HEK293T (cell line): ENCODE data around the gene SLITRK3.

Source experiments
- CTCF ChIA-PET: fragments of 350-600 bp; formaldehyde crosslinking; extraction: SDS; loops from one replicate; lab custom pipeline; 2021; ENCODE audit warnings: antibody characterized with exemption, inconsistent platforms; lab: Yijun Ruan, JAX
- POLR2A ChIA-PET: fragments of 350-600 bp; formaldehyde crosslinking; extraction: SDS; loops from one replicate; lab custom pipeline; 2020; ENCODE audit warnings: antibody characterized with exemption, inconsistent platforms; lab: Yijun Ruan, JAX
- DNase-seq: peaks from one replicate; pipeline ENCODE4 v3.0.0; 2012; ENCODE audit warnings: mixed read lengths; ENCODE audit errors: extremely low spot score
- ARNT ChIP-seq: fragments of 450-650 bp; IDR thresholded peaks from 2 replicates; pipeline ENCODE4 v1.6.1; 2017; ENCODE audit warnings: mild to moderate bottlenecking
- BHLHE40 ChIP-seq: fragments of 450-650 bp; IDR thresholded peaks from 2 replicates; pipeline ENCODE4 v1.6.1; 2016; ENCODE audit warnings: mild to moderate bottlenecking, moderate library complexity, borderline replicate concordance
- CTBP1 ChIP-seq: fragments of 450-650 bp; IDR thresholded peaks from 2 replicates; pipeline ENCODE4 v1.6.1; 2016; ENCODE audit warnings: borderline replicate concordance
- ELF4 ChIP-seq: fragments of 450-650 bp; IDR thresholded peaks from 2 replicates; pipeline ENCODE4 v1.6.1; 2017; ENCODE audit warnings: antibody characterized with exemption
- FOXA1 ChIP-seq: fragments of 450-650 bp; IDR thresholded peaks from 2 replicates; pipeline ENCODE4 v1.6.1; 2016; ENCODE audit warnings: mild to moderate bottlenecking
- FOXK2 ChIP-seq: fragments of 450-650 bp; IDR thresholded peaks from 2 replicates; pipeline ENCODE4 v1.6.1; 2016; ENCODE audit warnings: mild to moderate bottlenecking
- FOXM1 ChIP-seq: fragments of 450-650 bp; IDR thresholded peaks from 2 replicates; pipeline ENCODE4 v1.6.1; 2017; ENCODE audit warnings: mild to moderate bottlenecking, borderline replicate concordance
- HDGF ChIP-seq: fragments of 450-650 bp; IDR thresholded peaks from 2 replicates; pipeline ENCODE4 v1.6.1; 2017; ENCODE audit warnings: antibody characterized with exemption, borderline replicate concordance
- L3MBTL2 ChIP-seq: fragments of 450-650 bp; conservative IDR thresholded peaks from 2 replicates; pipeline ENCODE4 v1.6.1; 2016; ENCODE audit warnings: mild to moderate bottlenecking
- LEF1 ChIP-seq: fragments of 450-650 bp; IDR thresholded peaks from 2 replicates; pipeline ENCODE4 v1.6.1; 2017; ENCODE audit warnings: mild to moderate bottlenecking, borderline replicate concordance
- NFRKB ChIP-seq: fragments of 450-650 bp; IDR thresholded peaks from 2 replicates; pipeline ENCODE4 v1.6.1; 2016; ENCODE audit warnings: mild to moderate bottlenecking, moderate library complexity
- SP1 ChIP-seq: fragments of 450-650 bp; IDR thresholded peaks from 2 replicates; pipeline ENCODE4 v1.6.1; 2017
- SUZ12 ChIP-seq: fragments of 450-650 bp; IDR thresholded peaks from 2 replicates; pipeline ENCODE4 v1.6.1; 2016; ENCODE audit warnings: mild to moderate bottlenecking
- TARDBP ChIP-seq: fragments of 450-650 bp; IDR thresholded peaks from 2 replicates; pipeline ENCODE4 v1.6.1; 2016
- ZNF384 ChIP-seq: fragments of 450-650 bp; IDR thresholded peaks from 2 replicates; pipeline ENCODE4 v1.6.1; 2016
- TF ChIP-seq, protein P1 (sequence below): fragments of 450-650 bp; IDR thresholded peaks from 2 replicates; pipeline ENCODE4 v1.6.1; 2016

SLITRK3 gene

DNA sequence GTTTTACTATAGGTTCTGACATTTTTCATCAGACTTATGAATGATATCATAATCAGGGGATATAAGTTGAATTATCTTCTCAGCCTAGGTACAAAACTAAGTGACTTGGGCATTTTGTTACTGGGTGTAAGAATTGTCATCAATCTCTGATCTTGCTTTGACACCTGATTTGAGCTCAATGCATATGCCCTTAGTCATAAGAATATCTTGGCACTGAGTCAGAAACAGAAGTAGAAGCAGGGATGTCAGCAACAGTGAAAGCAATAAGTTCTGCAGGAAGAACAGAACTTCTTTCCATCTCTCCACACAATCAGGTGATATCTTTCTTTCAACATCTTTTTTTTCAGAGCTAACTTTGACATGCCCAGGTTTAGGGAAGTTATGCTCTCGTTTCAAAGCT, 14.6 kb downstream of the SLITRK3 start:
- TF ChIP-seq FOXK2 (no peak), SP1 (no peak), ELF4 (no peak), FOXA1 (no peak), FOXM1 (no peak), SUZ12 (no peak), LEF1 (no peak), TARDBP (no peak), BHLHE40 (no peak), ARNT (no peak), ZNF384 (no peak)
- TF ChIP-seq, protein P1, sequence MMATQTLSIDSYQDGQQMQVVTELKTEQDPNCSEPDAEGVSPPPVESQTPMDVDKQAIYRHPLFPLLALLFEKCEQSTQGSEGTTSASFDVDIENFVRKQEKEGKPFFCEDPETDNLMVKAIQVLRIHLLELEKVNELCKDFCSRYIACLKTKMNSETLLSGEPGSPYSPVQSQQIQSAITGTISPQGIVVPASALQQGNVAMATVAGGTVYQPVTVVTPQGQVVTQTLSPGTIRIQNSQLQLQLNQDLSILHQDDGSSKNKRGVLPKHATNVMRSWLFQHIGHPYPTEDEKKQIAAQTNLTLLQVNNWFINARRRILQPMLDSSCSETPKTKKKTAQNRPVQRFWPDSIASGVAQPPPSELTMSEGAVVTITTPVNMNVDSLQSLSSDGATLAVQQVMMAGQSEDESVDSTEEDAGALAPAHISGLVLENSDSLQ: no peak
- ChIA-PET CTCF (no interaction called here), POLR2A (no interaction called here)
- DNase-seq: no peak

DNA sequence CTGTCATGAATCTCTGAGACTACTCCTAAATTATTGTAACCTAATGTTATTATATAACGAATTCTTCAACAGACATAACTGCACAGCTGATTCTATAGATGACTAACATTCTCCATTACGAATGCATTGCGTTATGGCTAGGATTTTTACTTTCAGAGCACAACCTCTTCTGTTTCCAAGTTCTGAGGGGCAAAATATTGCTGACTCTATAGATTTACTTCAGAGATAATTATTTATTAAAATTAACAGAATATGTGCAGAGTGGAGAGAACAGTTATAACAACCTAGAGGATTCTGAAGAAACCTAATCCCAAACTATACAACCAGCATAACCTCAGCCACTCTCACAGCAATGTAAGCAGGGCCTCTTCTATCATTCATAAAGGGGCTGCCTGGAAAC, 25.9 kb downstream of the SLITRK3 start:
- ChIA-PET POLR2A (no interaction called here), CTCF (no interaction called here)
- DNase-seq: no peak
- no peak for TF ChIP-seq SP1
- TF ChIP-seq ELF4: no peak
- TF ChIP-seq FOXM1: no peak
- no peak for TF ChIP-seq ARNT
- no peak for TF ChIP-seq LEF1
- no peak for TF ChIP-seq FOXA1
- TF ChIP-seq, protein P1: no peak
- no peak for TF ChIP-seq SUZ12
- TF ChIP-seq FOXK2: no peak
- TF ChIP-seq NFRKB: no peak

DNA sequence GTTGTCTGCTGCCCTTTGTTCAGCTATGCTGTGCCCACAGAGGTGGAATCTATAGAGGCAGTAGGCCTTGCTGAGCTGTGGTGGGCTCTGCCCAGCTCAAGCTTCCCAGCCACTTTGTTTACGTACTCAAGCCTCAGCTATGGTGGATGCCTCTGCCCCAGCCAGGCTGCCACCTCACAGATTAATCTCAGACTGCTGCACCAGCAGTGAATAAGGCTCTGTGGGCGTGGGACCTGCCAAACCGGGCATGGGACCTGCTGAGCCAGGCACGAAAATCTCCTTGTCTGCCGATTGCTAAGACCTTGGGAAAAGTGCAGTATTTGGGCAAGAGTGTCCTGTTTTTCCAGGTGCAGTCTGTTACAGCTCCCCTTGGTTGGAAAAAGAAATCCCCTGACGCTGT, 26.8 kb downstream of the SLITRK3 start:
- CTCF ChIA-PET: no interaction called here
- no peak for DNase-seq
- no peak for TF ChIP-seq SUZ12
- TF ChIP-seq HDGF: no peak
- TF ChIP-seq TARDBP: no peak
- no peak for TF ChIP-seq SP1
- no peak for TF ChIP-seq L3MBTL2
- TF ChIP-seq FOXA1: no peak
- no peak for TF ChIP-seq LEF1
- TF ChIP-seq ZNF384: no peak
- POLR2A ChIA-PET: no interaction called here

DNA sequence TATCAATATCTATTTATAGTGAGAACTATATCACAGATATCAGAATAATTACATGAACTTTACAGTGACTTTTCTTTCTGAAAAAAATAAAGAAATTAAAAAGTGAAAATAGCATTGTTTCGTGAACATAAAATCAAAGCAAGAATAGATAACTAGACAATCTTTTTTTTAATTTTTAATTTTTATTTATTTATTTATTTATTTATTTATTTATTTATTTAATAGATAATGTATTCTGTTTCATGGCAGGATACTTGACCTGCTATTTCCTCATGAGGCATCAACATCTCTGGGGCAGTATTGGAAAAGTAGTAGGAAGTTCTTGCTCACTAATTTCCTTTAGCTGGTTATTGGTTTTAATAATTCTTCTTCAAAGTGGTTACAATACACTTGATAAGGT, 33.3 kb downstream of the SLITRK3 start:
- CTCF ChIA-PET: no interaction called here
- TF ChIP-seq SP1 (no peak), L3MBTL2 (no peak), ELF4 (no peak)
- no peak for DNase-seq
- POLR2A ChIA-PET: no interaction called here

DNA sequence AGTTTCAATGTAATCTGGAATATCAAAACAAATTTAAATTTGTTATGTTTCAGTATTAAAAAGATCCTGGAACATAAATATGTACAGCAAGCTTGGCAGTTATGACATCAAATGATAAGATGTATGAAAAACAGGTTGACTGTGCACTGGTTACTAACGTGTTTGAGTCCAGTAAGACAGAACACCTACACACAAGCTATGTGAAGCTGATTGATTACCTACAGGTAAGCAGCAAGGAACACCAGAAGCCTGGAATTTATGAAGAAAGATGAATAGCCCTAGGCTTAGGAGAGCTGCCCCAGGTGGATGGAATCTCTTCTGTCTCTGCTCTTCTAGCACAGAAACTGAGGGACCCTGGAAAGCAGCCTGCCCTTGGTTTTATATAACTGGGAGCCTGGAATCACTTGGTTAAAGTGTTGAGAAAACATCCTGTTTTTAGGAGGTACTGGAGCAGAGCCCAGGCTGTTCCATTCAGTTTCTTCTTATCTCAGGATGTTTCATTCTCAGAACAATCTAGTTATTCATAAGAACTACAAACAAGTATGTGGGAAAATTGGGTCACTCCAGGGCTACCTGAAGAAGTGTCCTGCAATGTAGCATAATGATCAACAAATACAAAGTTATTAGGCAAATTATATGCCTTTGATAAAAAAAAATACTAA, 36.3 kb downstream of the SLITRK3 start:
- no peak for DNase-seq
- CTCF ChIA-PET: no interaction called here
- TF ChIP-seq HDGF (no peak), FOXK2 (no peak), TARDBP (no peak), CTBP1 (no peak), BHLHE40 (no peak), NFRKB (no peak)
- TF ChIP-seq, protein P1: no peak
- POLR2A ChIA-PET: no interaction called here

DNA sequence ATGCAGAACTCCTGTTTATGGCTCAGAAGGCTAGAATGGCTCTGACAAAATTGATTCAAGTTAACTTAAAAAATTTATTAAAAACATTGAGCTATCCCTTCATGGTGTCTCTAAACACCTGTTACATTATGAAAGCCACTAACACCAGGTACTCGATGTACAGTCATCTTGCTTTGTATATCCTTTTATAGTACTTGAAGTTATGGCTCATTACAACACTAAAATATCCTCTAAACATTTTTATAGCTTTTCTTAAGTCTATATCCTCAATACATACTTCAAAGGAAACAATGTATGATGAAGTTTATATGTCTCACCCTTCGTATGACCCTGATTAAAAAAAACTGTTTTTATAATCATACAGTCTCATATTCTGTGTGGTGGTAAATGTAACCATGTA, 38.2 kb downstream of the SLITRK3 start:
- POLR2A ChIA-PET: no interaction called here
- CTCF ChIA-PET: interaction anchor here (0.6 kb wide), 1 partner anchor 8 kb away, joined by 3 read pairs; no protein-coding TSS in a partner anchor
- no peak for TF ChIP-seq SUZ12
- no peak for TF ChIP-seq HDGF
- TF ChIP-seq L3MBTL2: no peak
- no peak for TF ChIP-seq ARNT
- no peak for TF ChIP-seq NFRKB
- no peak for TF ChIP-seq ZNF384
- no peak for TF ChIP-seq FOXM1
- TF ChIP-seq ELF4: no peak
- no peak for TF ChIP-seq TARDBP
- TF ChIP-seq FOXK2: no peak
- TF ChIP-seq, protein P1: no peak

More for the DNA sequence above, 38.2 kb downstream of the SLITRK3 start:
- DNase-seq: no peak
